SK-N-SH treated with all-trans-retinoic acid at 6 μM for 48 hours (cell line): ENCODE data around the gene NOL11.

Experiments
- ARNTL ChIP-seq: fragments of 450-650 bp; formaldehyde crosslinking; IDR thresholded peaks from 2 replicates; pipeline ENCODE4 v1.5.0; 2020; ENCODE audit warnings: low read depth, mild to moderate bottlenecking, moderate library complexity, borderline replicate concordance
- CSRNP3 ChIP-seq: fragments of 250-450 bp; sonication (Bioruptor Pico); IDR thresholded peaks from 2 replicates; pipeline ENCODE4 v1.5.1; 2021; ENCODE audit warnings: mild to moderate bottlenecking, moderate library complexity
- GLIS3 ChIP-seq: fragments of 250-450 bp; sonication (Bioruptor Pico); IDR thresholded peaks from 2 replicates; pipeline ENCODE4 v1.5.0; 2020; ENCODE audit warnings: mild to moderate bottlenecking, moderate library complexity
- ISL1 ChIP-seq: fragments of 250-450 bp; sonication (Bioruptor Pico); IDR thresholded peaks from 2 replicates; pipeline ENCODE4 v2.1.2; 2022; ENCODE audit warnings: mild to moderate bottlenecking, moderate library complexity
- PATZ1 ChIP-seq: fragments of 250-450 bp; sonication (Bioruptor Pico); IDR thresholded peaks from 2 replicates; pipeline ENCODE4 v1.8.0; 2020; ENCODE audit warnings: mild to moderate bottlenecking, moderate library complexity, borderline replicate concordance
- RARB ChIP-seq: fragments of 250-450 bp; sonication (Bioruptor Pico); IDR thresholded peaks from 2 replicates; pipeline ENCODE4 v1.8.0; 2021; ENCODE audit warnings: mild to moderate bottlenecking, moderate library complexity
- TOX ChIP-seq: fragments of 250-450 bp; sonication (Bioruptor Pico); IDR thresholded peaks from 2 replicates; pipeline ENCODE4 v1.8.0; 2021; ENCODE audit warnings: mild to moderate bottlenecking, moderate library complexity, borderline replicate concordance
- TF ChIP-seq, protein P1 (sequence below): fragments of 250-450 bp; sonication (Bioruptor Pico); IDR thresholded peaks from 2 replicates; pipeline ENCODE4 v1.5.0; 2020; ENCODE audit warnings: mild to moderate bottlenecking, moderate library complexity

DNA sequence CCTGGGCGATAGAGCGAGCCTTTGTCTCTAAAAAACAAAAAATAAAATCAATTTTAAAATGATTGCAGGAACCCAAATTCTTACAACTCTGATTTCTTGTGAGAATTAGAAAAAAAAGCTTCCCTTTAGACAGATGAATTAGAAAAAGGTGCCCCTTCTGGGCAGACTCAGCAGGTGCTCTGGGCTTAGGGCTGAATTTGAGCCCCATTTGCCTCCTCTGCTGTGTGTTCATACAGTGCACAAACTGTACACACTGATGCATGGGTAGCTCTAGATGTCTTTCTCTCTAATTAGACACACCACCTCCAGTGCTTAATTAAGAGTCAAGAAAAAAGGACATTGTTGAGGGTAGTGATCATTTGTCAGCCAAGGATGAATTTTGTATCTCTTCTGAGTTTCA is 38.5 kb upstream of the NOL11 start:
- TF ChIP-seq ARNTL (no peak), GLIS3 (CRISPR knock-in tag) (no peak), CSRNP3 (CRISPR knock-in tag) (no peak), PATZ1 (CRISPR knock-in tag) (no peak), TOX (CRISPR knock-in tag) (no peak), RARB (CRISPR knock-in tag) (no peak), ISL1 (CRISPR knock-in tag) (no peak)
- TF ChIP-seq, protein P1, sequence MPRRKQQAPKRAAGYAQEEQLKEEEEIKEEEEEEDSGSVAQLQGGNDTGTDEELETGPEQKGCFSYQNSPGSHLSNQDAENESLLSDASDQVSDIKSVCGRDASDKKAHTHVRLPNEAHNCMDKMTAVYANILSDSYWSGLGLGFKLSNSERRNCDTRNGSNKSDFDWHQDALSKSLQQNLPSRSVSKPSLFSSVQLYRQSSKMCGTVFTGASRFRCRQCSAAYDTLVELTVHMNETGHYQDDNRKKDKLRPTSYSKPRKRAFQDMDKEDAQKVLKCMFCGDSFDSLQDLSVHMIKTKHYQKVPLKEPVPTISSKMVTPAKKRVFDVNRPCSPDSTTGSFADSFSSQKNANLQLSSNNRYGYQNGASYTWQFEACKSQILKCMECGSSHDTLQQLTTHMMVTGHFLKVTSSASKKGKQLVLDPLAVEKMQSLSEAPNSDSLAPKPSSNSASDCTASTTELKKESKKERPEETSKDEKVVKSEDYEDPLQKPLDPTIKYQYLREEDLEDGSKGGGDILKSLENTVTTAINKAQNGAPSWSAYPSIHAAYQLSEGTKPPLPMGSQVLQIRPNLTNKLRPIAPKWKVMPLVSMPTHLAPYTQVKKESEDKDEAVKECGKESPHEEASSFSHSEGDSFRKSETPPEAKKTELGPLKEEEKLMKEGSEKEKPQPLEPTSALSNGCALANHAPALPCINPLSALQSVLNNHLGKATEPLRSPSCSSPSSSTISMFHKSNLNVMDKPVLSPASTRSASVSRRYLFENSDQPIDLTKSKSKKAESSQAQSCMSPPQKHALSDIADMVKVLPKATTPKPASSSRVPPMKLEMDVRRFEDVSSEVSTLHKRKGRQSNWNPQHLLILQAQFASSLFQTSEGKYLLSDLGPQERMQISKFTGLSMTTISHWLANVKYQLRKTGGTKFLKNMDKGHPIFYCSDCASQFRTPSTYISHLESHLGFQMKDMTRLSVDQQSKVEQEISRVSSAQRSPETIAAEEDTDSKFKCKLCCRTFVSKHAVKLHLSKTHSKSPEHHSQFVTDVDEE (CRISPR knock-in tag): no peak
